ENCODE data around the gene PPP1R13L. TPM values are rescaled to one million over a fixed set of nuclear protein-coding genes. Genes with fewer than 3 reads are reported as not detected.

PPP1R13L gene
- total and polyA plus RNA-seq, 4 donors: 0.51 to 7.7 (median 4.9) TPM

GRCh38 chr19:45361608-45362007, 43.3 kb downstream of the PPP1R13L start:
- H3K9me3 ChIP-seq (ENCODE audit: control insufficient read depth in 4 of 4, low read length in 3 of 4): no peaks in the 10 kb centered on the region
- no peaks in the 10 kb centered on the region for H3K4me1 ChIP-seq (ENCODE audit: control insufficient read depth in 4 of 4, insufficient read depth in 4 of 4, low read length in 3 of 4)
- H3K4me3 ChIP-seq (ENCODE audit: low read depth in 1 of 3, low read length in 3 of 3): no peak overlapping the region
- peaks cover 0 to 25% (median 5%) of the 10 kb centered on the region in 4 donors for H3K36me3 ChIP-seq (ENCODE audit: control insufficient read depth in 4 of 4, insufficient read depth in 3 of 4, low read depth in 1 of 4, low read length in 3 of 4)
- H3K27me3 ChIP-seq (ENCODE audit: control insufficient read depth in 4 of 4, insufficient read depth in 4 of 4, low read length in 3 of 4): no peaks in the 10 kb centered on the region
- H3K27ac ChIP-seq (ENCODE audit: low read depth in 1 of 2, low read length in 2 of 2): no peak overlapping the region
- DNase-seq (ENCODE audit: low spot score): no peak
- WGBS: 96% methylated on average over 14 of the region's 14 CpGs
- no peak for TF ChIP-seq FOXA2 (IDR thresholded peaks at IDR 0.05)
- no peak for TF ChIP-seq REST (IDR thresholded peaks at IDR 0.05)
- TF ChIP-seq EGR1 (IDR thresholded peaks at IDR 0.05; ENCODE audit: low read depth in 2 of 2): no peak
- no peak for TF ChIP-seq ATF3 (IDR thresholded peaks at IDR 0.05)
- no peak for TF ChIP-seq FOXA1 (IDR thresholded peaks at IDR 0.05)
- TF ChIP-seq RXRA (IDR thresholded peaks at IDR 0.05): no peak
- no peak for TF ChIP-seq JUND (IDR thresholded peaks at IDR 0.05)
- no peak for TF ChIP-seq CTCF (IDR thresholded peaks at IDR 0.05; ENCODE audit: low read depth, low read length, missing input control)
- TF ChIP-seq ZBTB33 (IDR thresholded peaks at IDR 0.05): no peak
- no peak for TF ChIP-seq HNF4G (IDR thresholded peaks at IDR 0.05)
- TF ChIP-seq RAD21 (IDR thresholded peaks at IDR 0.05): no peak
- no peak for TF ChIP-seq SP1 (IDR thresholded peaks at IDR 0.05)
- H3K9ac ChIP-seq (ENCODE audit: low read depth in 1 of 2, low read length in 2 of 2): no peak overlapping the region

- Histone ChIP-seq H3K9me3 (ENCODE audit: control insufficient read depth in 4 of 4, low read length in 3 of 4) (no peaks in the 10 kb centered on the region), H3K27me3 (ENCODE audit: control insufficient read depth in 4 of 4, insufficient read depth in 4 of 4, low read length in 3 of 4) (no peaks in the 10 kb centered on the region), H3K36me3 (ENCODE audit: control insufficient read depth in 4 of 4, insufficient read depth in 3 of 4, low read depth in 1 of 4, low read length in 3 of 4) (peaks cover 2 to 37% (median 5%) of the 10 kb centered on the region in 4 donors), H3K27ac (ENCODE audit: low read depth in 1 of 2, low read length in 2 of 2) (no peak overlapping the region), H3K4me1 (ENCODE audit: control insufficient read depth in 4 of 4, insufficient read depth in 4 of 4, low read length in 3 of 4) (no peaks in the 10 kb centered on the region), H3K4me3 (ENCODE audit: low read depth in 1 of 3, low read length in 3 of 3) (no peak overlapping the region), H3K9ac (ENCODE audit: low read depth in 1 of 2, low read length in 2 of 2) (no peak overlapping the region)
- WGBS: 96% methylated on average over 12 of the region's 12 CpGs
- DNase-seq (ENCODE audit: low spot score): no peak
- TF ChIP-seq NR2F2 (IDR thresholded peaks at IDR 0.05) (no peak), TAF1 (conservative IDR thresholded peaks at IDR 0.05) (no peak), EGR1 (IDR thresholded peaks at IDR 0.05; ENCODE audit: low read depth in 2 of 2) (no peak), SP1 (IDR thresholded peaks at IDR 0.05) (no peak), FOXA1 (IDR thresholded peaks at IDR 0.05) (no peak), CTCF (IDR thresholded peaks at IDR 0.05; ENCODE audit: low read depth, low read length, missing input control) (no peak), ZBTB33 (IDR thresholded peaks at IDR 0.05) (no peak), FOXA2 (IDR thresholded peaks at IDR 0.05) (no peak), MAX (IDR thresholded peaks at IDR 0.05) (no peak), RXRA (IDR thresholded peaks at IDR 0.05) (no peak), RAD21 (IDR thresholded peaks at IDR 0.05) (no peak), ATF3 (IDR thresholded peaks at IDR 0.05) (no peak)
These were observed 46.6 kb downstream of the PPP1R13L start for GRCh38 chr19:45358213-45358792.
